HG03175 (cell line): ENCODE results near the gene RFX6.
A peak's percentile ranks its signal among the peaks of the same experiment; 100 is the strongest.

Experiments used
- ATAC-seq: cut with Tn5 transposase; IDR thresholded peaks from one replicate; pipeline ENCODE4 v1.9.1; 2021; ENCODE audit warnings: mild to moderate bottlenecking, moderate library complexity; ENCODE audit not compliant: unreplicated experiment

Gene RFX6

DNA sequence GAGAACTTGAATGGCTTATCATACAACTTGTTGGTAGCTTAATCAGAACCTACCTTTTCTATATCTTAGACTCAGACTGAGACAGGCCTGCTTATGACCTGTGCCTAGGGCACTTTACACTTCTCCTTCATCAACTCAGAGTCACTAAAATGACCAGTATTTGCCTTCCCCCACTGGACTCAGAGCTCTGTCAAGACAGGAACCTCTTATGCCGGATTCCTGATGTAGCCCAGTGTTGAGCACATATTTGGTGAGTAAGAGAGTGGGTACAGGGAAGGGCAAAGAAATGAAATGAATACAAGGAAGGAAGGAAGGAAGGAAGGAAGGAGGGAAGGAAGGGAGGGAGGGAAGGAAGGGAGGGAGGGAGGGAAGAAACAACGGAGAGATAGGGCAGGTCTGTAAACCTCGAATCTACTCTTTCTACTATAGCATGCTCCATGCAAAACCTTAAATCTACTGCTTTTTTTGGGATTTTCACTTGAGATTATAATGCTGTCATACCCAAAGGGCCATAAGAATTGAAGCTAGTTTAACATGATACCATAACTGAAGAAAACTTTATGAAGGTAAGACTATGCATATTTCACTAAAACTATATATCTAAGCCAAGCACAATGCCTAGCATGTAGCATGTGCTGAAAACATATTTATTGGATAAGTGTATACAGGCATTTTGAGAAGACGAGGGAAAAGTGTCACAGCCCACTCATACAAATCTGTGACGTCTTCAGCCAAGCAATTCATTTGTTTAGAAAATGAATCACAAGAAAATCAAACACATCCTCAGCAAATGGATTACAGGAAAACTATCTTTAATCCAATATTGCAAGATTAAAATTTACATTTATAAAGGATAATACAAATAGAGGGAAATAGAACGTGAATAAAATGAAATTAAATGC, 89.9 kb downstream of the RFX6 start:
- ATAC-seq, result no peak

DNA sequence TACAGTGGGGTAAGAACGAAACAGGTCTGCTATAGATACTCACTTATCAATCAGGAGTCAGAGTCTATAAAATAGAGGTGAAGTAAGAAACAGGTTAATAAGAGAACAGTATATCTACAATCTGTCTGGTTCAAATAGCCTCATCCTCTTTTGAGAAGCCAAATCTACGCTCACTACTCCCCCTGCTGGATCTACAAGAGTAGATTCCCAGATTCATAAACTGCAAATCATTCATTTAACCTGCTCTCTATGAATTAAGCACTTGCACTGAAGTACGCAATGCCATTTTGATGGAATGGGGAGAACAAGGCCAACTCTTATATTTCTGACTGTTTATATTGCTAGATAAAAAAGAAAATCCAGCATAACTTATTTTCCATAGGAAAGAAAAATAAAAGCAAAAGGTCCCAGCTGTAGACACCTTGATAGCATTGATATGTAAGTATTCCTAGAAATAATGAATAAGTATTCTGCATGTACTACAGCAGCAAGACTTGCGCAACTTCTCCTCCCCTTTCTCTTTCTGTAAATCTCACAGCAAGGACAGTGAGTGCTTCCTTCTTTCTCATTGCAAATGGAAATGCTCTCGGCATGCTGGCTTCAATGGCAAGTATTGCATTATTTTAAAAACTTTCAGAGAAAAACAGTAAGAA, 92.3 kb downstream of the RFX6 start:
- peak; percentile 84 for ATAC-seq

DNA sequence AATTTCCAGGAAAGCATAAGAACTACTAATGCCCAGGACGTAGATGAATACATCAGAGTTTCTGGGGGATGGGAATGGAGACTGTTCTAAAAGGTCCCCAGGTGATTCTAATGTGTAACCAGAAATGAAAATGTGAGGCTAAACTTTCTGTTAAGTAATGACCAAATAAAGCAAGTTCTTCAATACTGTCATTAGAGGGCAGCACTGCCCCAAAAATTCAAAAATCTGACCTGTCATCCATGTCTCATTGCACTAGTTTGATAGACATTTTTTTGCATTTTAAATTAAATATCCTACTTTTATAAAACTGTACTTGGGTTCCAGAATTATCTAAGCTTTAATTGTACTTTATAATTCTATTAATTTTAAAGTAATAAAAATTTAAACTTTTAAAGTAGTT, 94.9 kb downstream of the RFX6 start:
- peak; percentile 75 for ATAC-seq

DNA sequence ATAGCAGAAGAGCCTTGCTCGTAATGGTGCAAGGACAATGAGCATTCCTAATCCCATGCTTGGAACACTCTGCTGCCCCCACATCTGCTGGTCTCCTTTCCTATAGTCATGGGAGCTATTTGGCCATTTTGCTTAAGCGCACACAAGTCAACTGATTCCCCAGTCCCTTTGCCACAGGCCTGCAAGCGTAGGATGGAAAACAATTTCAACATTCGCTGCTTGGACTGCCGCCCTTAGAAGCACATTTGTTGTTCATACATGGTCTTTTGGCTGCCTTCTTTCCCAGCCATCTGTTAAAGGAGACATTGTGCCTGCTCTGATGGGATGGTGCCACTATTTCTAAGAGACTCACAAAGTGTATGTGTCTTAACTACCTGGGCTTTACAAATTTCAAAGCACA, 96.9 kb downstream of the RFX6 start:
- no peak for ATAC-seq

DNA sequence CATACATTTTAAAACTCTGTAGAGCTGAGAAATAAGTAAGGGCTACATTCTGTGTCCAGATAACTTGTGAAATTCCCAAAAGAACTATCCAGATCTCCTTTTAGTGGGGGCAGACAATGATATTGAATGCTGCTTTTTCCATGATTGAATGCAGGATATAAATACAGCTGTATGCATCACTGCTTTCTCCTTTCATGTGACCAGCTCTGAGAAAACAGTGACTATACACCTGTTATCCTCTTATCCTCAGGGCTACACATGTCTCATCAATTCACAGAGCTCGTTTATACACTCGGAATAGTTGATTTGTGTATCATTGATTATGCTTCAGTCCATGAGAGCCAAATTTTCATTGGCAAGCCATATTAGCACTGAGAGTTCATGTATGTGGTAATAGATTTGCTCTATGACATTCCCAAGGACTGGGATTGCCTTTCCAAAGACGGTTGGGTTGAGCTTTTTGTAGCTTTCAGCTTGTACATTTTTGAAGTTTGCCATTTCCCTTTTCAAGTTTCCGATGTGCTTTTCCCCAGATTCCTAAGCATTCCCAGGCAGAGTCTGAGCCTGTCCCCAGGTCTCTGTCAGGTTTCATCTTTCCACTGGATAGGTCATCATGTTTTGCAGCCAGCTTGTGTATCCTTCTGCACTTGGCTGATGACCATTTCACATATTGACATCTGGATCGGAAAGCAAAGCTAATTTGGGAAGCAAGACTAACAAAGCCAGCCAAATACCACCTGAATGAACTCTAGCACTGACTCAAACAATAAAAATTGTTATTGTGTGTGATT, 97.7 kb downstream of the RFX6 start:
- no peak for ATAC-seq

DNA sequence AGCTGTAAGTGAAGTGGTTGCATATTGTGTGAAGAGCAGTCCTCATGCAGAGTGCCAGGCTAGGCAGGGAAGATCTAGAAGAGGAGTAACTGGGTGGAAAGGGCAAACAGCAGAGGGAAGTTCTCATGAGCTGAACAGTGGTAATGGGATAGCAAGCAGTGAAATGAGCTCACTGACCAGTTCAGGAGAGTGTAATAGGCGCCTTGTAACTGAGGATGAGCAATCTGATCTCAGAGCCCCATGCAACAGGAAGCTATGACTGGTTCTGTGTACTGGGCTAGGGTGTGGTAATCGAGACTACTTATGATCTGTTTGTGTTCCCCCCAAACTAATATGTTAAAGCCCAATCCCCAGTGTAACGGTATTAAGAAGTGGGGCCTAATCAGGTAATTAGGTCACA, 98.6 kb downstream of the RFX6 start:
- ATAC-seq, result no peak

DNA sequence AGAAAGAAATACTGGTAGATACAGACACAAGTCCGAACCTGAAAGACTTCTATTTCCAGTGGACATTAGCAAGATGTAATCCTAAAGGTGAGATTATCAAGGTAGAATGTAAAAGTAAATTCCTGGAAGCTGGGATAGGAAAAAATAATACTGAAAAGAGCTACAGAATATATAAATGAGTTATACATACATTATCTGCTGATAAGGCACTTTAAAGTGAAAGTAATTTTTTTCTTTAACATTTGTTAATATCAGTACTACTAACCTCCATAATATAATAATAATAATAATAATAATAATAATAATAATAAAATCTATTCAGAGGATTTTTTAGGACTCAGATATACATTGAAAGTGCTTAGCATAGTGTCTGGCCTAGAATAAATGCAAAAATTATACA, 102.5 kb downstream of the RFX6 start:
- no peak for ATAC-seq
